HEK293 (cell line): ENCODE data around the gene CEBPG.

Experiments
- CTCF ChIA-PET: fragments of 350-600 bp; formaldehyde crosslinking; extraction: SDS; loops from one replicate; lab custom pipeline; 2021; ENCODE audit warnings: antibody characterized with exemption; lab: Yijun Ruan, JAX
- POLR2A ChIA-PET: fragments of 300-600 bp; formaldehyde crosslinking; extraction: SDS; loops from one replicate; lab custom pipeline; 2020; ENCODE audit warnings: antibody characterized with exemption, inconsistent platforms; lab: Yijun Ruan, JAX
- H3K27ac ChIP-seq: fragments of 200-500 bp; sonication (Bioruptor generic); 2 replicates; pipeline ENCODE4 v1.5.1; 2014; ENCODE audit warnings: low read depth, low read length, control low read depth, inconsistent platforms; ENCODE audit errors: extremely low read depth
- H3K36me3 ChIP-seq, 2 experiments: fragments of 200-500 bp in 1 of 2; sonication (Bioruptor generic) in 1 of 2; 1 replicate in 1 of 2; 2 replicates in 1 of 2; pipeline ENCODE4 v1.5.1; 2014 to 2017; ENCODE audit warnings: inconsistent platforms in 2 of 2, low read length in 2 of 2; ENCODE audit not compliant: control insufficient read depth in 2 of 2, insufficient read depth in 1 of 2
- H3K4me1 ChIP-seq: fragments of 200-500 bp; sonication (Bioruptor generic); 2 replicates; pipeline ENCODE4 v1.5.1; 2014; ENCODE audit warnings: mild to moderate bottlenecking, low read length, inconsistent platforms; ENCODE audit not compliant: control insufficient read depth, insufficient read depth
- H3K4me3 ChIP-seq: 2 replicates; pipeline ENCODE4 v1.5.1; 2011; ENCODE audit warnings: low read depth, mild to moderate bottlenecking, control low read depth, low read length, moderate library complexity
- H3K9me3 ChIP-seq: fragments of 200-500 bp; sonication (Bioruptor generic); 2 replicates; pipeline ENCODE4 v1.5.1; 2014; ENCODE audit warnings: low read depth, low read length, inconsistent platforms; ENCODE audit not compliant: control insufficient read depth, insufficient read depth
- EGR2 ChIP-seq: fragments of 450-650 bp; formaldehyde crosslinking; IDR thresholded peaks from 2 replicates; pipeline ENCODE4 v1.5.1; 2016; ENCODE audit warnings: low read depth, missing biosample characterization, missing genetic modification characterization
- GFI1B ChIP-seq: fragments of 450-650 bp; formaldehyde crosslinking; IDR thresholded peaks from 2 replicates; pipeline ENCODE4 v1.5.1; 2016; ENCODE audit warnings: missing biosample characterization, missing genetic modification characterization
- IKZF3 ChIP-seq: fragments of 450-650 bp; IDR thresholded peaks from 2 replicates; pipeline ENCODE4 v1.5.0; 2018; ENCODE audit warnings: missing biosample characterization, mild to moderate bottlenecking, missing genetic modification characterization, moderate library complexity
- KLF10 ChIP-seq: fragments of 450-650 bp; IDR thresholded peaks from 2 replicates; pipeline ENCODE4 v1.5.1; 2018; ENCODE audit warnings: missing biosample characterization, mild to moderate bottlenecking, missing genetic modification characterization
- ZBTB20 ChIP-seq: fragments of 450-650 bp; formaldehyde crosslinking; IDR thresholded peaks from 2 replicates; pipeline ENCODE4 v1.5.1; 2016; ENCODE audit warnings: missing biosample characterization, missing genetic modification characterization
- ZNF112 ChIP-seq: fragments of 450-650 bp; formaldehyde crosslinking; IDR thresholded peaks from 2 replicates; pipeline ENCODE4 v1.5.0; 2017; ENCODE audit warnings: missing biosample characterization, missing genetic modification characterization
- ZNF121 ChIP-seq: fragments of 450-650 bp; formaldehyde crosslinking; IDR thresholded peaks from 2 replicates; pipeline ENCODE4 v1.5.1; 2016; ENCODE audit warnings: missing biosample characterization, missing genetic modification characterization
- ZNF146 ChIP-seq: fragments of 450-650 bp; formaldehyde crosslinking; IDR thresholded peaks from 2 replicates; pipeline ENCODE4 v1.5.1; 2016; ENCODE audit warnings: missing biosample characterization, missing genetic modification characterization
- ZNF18 ChIP-seq: fragments of 450-650 bp; formaldehyde crosslinking; IDR thresholded peaks from 2 replicates; pipeline ENCODE4 v1.5.1; 2016; ENCODE audit warnings: missing biosample characterization, missing genetic modification characterization
- ZNF184 ChIP-seq: fragments of 450-650 bp; IDR thresholded peaks from 2 replicates; pipeline ENCODE4 v1.5.1; 2018; ENCODE audit warnings: missing biosample characterization, mild to moderate bottlenecking, missing genetic modification characterization
- ZNF366 ChIP-seq: fragments of 450-650 bp; formaldehyde crosslinking; conservative IDR thresholded peaks from 2 replicates; pipeline ENCODE4 v1.5.1; 2016; ENCODE audit warnings: missing biosample characterization, missing genetic modification characterization
- ZNF391 ChIP-seq: fragments of 450-650 bp; formaldehyde crosslinking; IDR thresholded peaks from 2 replicates; pipeline ENCODE4 v1.5.1; 2016; ENCODE audit warnings: low read depth, missing biosample characterization, missing genetic modification characterization, borderline replicate concordance
- ZNF514 ChIP-seq: fragments of 450-650 bp; formaldehyde crosslinking; IDR thresholded peaks from 2 replicates; pipeline ENCODE4 v1.5.1; 2016; ENCODE audit warnings: missing biosample characterization, missing genetic modification characterization
- ZNF558 ChIP-seq: fragments of 450-650 bp; formaldehyde crosslinking; IDR thresholded peaks from 2 replicates; pipeline ENCODE4 v1.5.1; 2016; ENCODE audit warnings: missing biosample characterization, missing genetic modification characterization
- ZNF600 ChIP-seq: fragments of 450-650 bp; formaldehyde crosslinking; IDR thresholded peaks from 2 replicates; pipeline ENCODE4 v1.5.1; 2016; ENCODE audit warnings: missing biosample characterization, missing genetic modification characterization
- ZNF660 ChIP-seq: fragments of 450-650 bp; IDR thresholded peaks from 2 replicates; pipeline ENCODE4 v1.5.1; 2018; ENCODE audit warnings: missing biosample characterization, mild to moderate bottlenecking, missing genetic modification characterization
- TF ChIP-seq, protein P1 (sequence below): fragments of 450-650 bp; formaldehyde crosslinking; IDR thresholded peaks from 2 replicates; pipeline ENCODE4 v1.5.1; 2016; ENCODE audit warnings: missing biosample characterization, missing genetic modification characterization
- TF ChIP-seq, protein P2 (sequence below): fragments of 450-650 bp; formaldehyde crosslinking; IDR thresholded peaks from 2 replicates; pipeline ENCODE4 v1.5.1; 2016; ENCODE audit warnings: missing biosample characterization, missing genetic modification characterization
- TF ChIP-seq, protein P3 (sequence below): fragments of 450-650 bp; formaldehyde crosslinking; IDR thresholded peaks from 2 replicates; pipeline ENCODE4 v1.5.1; 2016; ENCODE audit warnings: missing biosample characterization, missing genetic modification characterization

The CEBPG gene

GRCh38 chr19:33348301-33349010, 25.1 kb upstream of the CEBPG start (continued):
- TF ChIP-seq ZBTB20, result peak; percentile 72
- TF ChIP-seq ZNF660, result peak; percentile 24

DNA sequence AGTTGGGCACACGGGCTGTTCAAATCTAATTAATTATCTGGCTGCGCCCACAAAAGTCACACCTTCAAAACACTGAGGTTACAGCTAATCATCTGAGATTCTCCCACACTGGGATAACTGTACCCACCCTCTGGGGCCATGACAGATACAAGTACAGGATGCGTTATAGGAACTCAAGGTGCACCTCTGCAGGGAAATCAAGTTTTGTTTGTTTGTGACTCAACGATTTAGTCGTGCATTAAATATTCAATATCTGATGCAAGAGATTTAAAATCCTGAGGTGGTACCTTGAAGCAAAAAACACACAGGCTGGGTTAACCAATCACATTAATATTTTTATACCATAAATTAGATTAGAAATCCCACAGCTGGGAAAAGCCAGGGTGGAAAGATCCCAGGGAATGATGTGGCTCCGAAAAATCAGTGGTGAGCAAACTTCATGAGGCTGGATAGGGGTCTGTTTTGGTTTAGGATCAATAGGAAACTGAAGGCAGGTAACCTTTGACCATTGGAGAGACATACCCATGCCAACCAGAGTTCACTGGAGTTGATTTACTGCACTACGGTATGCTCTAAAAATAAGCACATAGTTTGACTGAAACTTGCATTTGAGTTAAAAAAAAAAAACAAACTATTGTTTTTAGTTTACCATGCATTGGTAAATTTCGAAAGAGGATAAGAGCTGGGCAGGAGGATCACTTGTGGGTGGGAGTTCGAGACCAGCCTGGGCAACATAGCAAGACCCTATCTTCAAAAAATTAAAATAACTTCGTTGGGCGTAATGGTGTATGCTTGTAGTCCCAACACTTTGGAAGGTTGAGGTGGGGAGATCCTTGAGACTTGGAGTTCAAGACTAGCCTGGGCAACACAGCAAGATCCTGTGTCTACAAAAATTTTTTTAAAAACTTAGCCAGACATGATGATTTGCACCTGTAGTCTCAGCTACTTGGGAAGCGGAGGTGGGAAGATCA, 23.9 kb upstream of the CEBPG start:
- H3K36me3 ChIP-seq, result no peaks in the 10 kb centered on the region; a peak in 1 of 3 replicates
- H3K9me3 ChIP-seq, result no peaks in the 10 kb centered on the region; the same call in 1 of the 2 replicates
- TF ChIP-seq, protein P1, sequence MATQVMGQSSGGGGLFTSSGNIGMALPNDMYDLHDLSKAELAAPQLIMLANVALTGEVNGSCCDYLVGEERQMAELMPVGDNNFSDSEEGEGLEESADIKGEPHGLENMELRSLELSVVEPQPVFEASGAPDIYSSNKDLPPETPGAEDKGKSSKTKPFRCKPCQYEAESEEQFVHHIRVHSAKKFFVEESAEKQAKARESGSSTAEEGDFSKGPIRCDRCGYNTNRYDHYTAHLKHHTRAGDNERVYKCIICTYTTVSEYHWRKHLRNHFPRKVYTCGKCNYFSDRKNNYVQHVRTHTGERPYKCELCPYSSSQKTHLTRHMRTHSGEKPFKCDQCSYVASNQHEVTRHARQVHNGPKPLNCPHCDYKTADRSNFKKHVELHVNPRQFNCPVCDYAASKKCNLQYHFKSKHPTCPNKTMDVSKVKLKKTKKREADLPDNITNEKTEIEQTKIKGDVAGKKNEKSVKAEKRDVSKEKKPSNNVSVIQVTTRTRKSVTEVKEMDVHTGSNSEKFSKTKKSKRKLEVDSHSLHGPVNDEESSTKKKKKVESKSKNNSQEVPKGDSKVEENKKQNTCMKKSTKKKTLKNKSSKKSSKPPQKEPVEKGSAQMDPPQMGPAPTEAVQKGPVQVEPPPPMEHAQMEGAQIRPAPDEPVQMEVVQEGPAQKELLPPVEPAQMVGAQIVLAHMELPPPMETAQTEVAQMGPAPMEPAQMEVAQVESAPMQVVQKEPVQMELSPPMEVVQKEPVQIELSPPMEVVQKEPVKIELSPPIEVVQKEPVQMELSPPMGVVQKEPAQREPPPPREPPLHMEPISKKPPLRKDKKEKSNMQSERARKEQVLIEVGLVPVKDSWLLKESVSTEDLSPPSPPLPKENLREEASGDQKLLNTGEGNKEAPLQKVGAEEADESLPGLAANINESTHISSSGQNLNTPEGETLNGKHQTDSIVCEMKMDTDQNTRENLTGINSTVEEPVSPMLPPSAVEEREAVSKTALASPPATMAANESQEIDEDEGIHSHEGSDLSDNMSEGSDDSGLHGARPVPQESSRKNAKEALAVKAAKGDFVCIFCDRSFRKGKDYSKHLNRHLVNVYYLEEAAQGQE (tag by site-specific recombination), result 0 out of 2 replicates have a peak, but pooled peaks have one; percentile 5
- TF ChIP-seq ZNF146 (tag by site-specific recombination), result no peak
- no peak for TF ChIP-seq ZNF184 (tag by site-specific recombination)
- no peak for TF ChIP-seq ZNF391 (tag by site-specific recombination)
- TF ChIP-seq ZNF121, result peak; percentile 95
- TF ChIP-seq, protein P2, sequence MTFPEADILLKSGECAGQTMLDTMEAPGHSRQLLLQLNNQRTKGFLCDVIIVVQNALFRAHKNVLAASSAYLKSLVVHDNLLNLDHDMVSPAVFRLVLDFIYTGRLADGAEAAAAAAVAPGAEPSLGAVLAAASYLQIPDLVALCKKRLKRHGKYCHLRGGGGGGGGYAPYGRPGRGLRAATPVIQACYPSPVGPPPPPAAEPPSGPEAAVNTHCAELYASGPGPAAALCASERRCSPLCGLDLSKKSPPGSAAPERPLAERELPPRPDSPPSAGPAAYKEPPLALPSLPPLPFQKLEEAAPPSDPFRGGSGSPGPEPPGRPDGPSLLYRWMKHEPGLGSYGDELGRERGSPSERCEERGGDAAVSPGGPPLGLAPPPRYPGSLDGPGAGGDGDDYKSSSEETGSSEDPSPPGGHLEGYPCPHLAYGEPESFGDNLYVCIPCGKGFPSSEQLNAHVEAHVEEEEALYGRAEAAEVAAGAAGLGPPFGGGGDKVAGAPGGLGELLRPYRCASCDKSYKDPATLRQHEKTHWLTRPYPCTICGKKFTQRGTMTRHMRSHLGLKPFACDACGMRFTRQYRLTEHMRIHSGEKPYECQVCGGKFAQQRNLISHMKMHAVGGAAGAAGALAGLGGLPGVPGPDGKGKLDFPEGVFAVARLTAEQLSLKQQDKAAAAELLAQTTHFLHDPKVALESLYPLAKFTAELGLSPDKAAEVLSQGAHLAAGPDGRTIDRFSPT (tag by site-specific recombination), result no peak
- H3K4me3 ChIP-seq, result no peak overlapping the region
- ChIA-PET POLR2A (interaction anchor here (1.0 to 1.4 kb wide), 2 partner anchors 46 to 47 kb away, joined by 3 to 4 read pairs; partner anchors contain the start of gene CEBPA), CTCF (interaction anchor here (0.6 to 2.3 kb wide), 13 partner anchors 9 to 525 kb away, joined by 3 to 10 read pairs (median 4); no protein-coding TSS in a partner anchor)
- H3K4me1 ChIP-seq, result peaks cover 21% of the 10 kb centered on the region
- no peak overlapping the region for H3K27ac ChIP-seq

- H3K4me1 ChIP-seq, result peaks cover 21% of the 10 kb centered on the region
- no peaks in the 10 kb centered on the region; a peak in 1 of 3 replicates for H3K36me3 ChIP-seq
- ChIA-PET POLR2A (interaction anchor here (0.7 to 1.4 kb wide), 2 partner anchors 48 to 438 kb away, joined by 3 to 4 read pairs; partner anchors contain the start of gene CEBPA), CTCF (interaction anchor here (0.9 to 2.1 kb wide), 4 partner anchors 10 to 115 kb away, joined by 3 to 6 read pairs (median 4); no protein-coding TSS in a partner anchor)
- H3K4me3 ChIP-seq, result no peak overlapping the region
- H3K27ac ChIP-seq, result no peak overlapping the region
- no peaks in the 10 kb centered on the region; the same call in none of the 2 replicates for H3K9me3 ChIP-seq
- TF ChIP-seq ZNF600 (tag by site-specific recombination) (peak; percentile 70; the same call in 1 of the 2 replicates), ZNF366 (peak; percentile 86), ZNF121 (peak; percentile 47; the same call in 1 of the 2 replicates), GFI1B (no peak), IKZF3 (tag by site-specific recombination) (no peak; the same call in 1 of the 2 replicates), ZNF18 (tag by site-specific recombination) (no peak), KLF10 (tag by site-specific recombination) (no peak), EGR2 (tag by site-specific recombination) (peak; percentile 61), ZNF514 (no peak), ZNF558 (tag by site-specific recombination) (0 out of 2 replicates have a peak, but pooled peaks have one; percentile 47), ZNF112 (tag by site-specific recombination) (no peak)
- TF ChIP-seq, protein P3, sequence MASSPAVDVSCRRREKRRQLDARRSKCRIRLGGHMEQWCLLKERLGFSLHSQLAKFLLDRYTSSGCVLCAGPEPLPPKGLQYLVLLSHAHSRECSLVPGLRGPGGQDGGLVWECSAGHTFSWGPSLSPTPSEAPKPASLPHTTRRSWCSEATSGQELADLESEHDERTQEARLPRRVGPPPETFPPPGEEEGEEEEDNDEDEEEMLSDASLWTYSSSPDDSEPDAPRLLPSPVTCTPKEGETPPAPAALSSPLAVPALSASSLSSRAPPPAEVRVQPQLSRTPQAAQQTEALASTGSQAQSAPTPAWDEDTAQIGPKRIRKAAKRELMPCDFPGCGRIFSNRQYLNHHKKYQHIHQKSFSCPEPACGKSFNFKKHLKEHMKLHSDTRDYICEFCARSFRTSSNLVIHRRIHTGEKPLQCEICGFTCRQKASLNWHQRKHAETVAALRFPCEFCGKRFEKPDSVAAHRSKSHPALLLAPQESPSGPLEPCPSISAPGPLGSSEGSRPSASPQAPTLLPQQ (tag by site-specific recombination), result 0 out of 2 replicates have a peak, but pooled peaks have one; percentile 34
These were observed 22.8 kb upstream of the CEBPG start for GRCh38 chr19:33350538-33351309.
